ENCODE data around the gene DNAJB1. TPM values are rescaled to one million over a fixed set of nuclear protein-coding genes. Genes with fewer than 3 reads are reported as not detected.

The DNAJB1 gene
- total RNA-seq, 1 experiment from 2014 or later: 77.7 TPM

- no peak for DNase-seq
- Histone ChIP-seq H4K91ac (ENCODE audit: insufficient read length, low read depth, low read length) (no peak overlapping the region), H2BK15ac (ENCODE audit: low read depth, low read length) (no peak overlapping the region), H4K8ac (replicated peaks; ENCODE audit: insufficient read length, low read depth, low read length) (no peak overlapping the region), H3K14ac (ENCODE audit: insufficient read depth, low read length) (no peak overlapping the region), H3K56ac (ENCODE audit: insufficient read length, low read depth, low read length) (no peak overlapping the region), H4K20me1 (ENCODE audit: control insufficient read depth, insufficient read depth, insufficient read length) (no peaks in the 10 kb centered on the region), H3K4me2 (ENCODE audit: insufficient read depth, insufficient read length, low read length) (no peak overlapping the region), H3K79me1 (ENCODE audit: insufficient read depth, low read depth, low read length, poor library complexity, severe bottlenecking) (no peaks in the 10 kb centered on the region), H2BK20ac (ENCODE audit: low read depth, low read length, poor library complexity, severe bottlenecking) (no peak overlapping the region), H3K27me3 (ENCODE audit: insufficient read depth, low read length) (no peaks in the 10 kb centered on the region), H2BK120ac (ENCODE audit: low read depth, low read length, poor library complexity, severe bottlenecking) (no peak overlapping the region), H3K27ac (ENCODE audit: insufficient read length, low read depth, low read length) (no peak overlapping the region), H3K79me2 (ENCODE audit: insufficient read depth, low read length) (no peaks in the 10 kb centered on the region), H2BK5ac (ENCODE audit: insufficient read length, low read length) (no peak overlapping the region), H3K4me1 (ENCODE audit: insufficient read depth, low read length) (no peaks in the 10 kb centered on the region; the same call in 1 of the 2 replicates), H3K23me2 (ENCODE audit: insufficient read length, low read depth, low read length, poor library complexity, severe bottlenecking) (peaks cover 7% of the 10 kb centered on the region), H3K4ac (ENCODE audit: low read depth, low read length) (no peak overlapping the region), H3K9me3 (ENCODE audit: control insufficient read depth, low read depth, low read length) (no peaks in the 10 kb centered on the region), H3K23ac (ENCODE audit: insufficient read length, low read depth, low read length) (no peak overlapping the region), H2AFZ (ENCODE audit: low read length) (no peak overlapping the region), H2BK12ac (ENCODE audit: insufficient read length, low read depth, low read length) (no peak overlapping the region), H3T11ph (ENCODE audit: low read length) (no peak overlapping the region), H4K5ac (ENCODE audit: insufficient read length, low read depth, low read length) (no peak overlapping the region), H3K9ac (ENCODE audit: extremely low read depth, insufficient read length, low read length) (no peak overlapping the region), H3K18ac (ENCODE audit: insufficient read length, low read depth, low read length) (no peak overlapping the region), H2AK5ac (ENCODE audit: insufficient read length, low read length) (no peak overlapping the region)
- Mint-ChIP-seq H3K27me3 (ENCODE audit: low read depth) (peaks cover 2% of the 10 kb centered on the region; the same call in 1 of the 2 replicates), H3K9me3 (no peaks in the 10 kb centered on the region; a peak in 1 of 5 replicates), H3K27ac (no peak overlapping the region), H3K4me1 (peaks cover 20 to 36% of the 10 kb centered on the region in 2 experiments), H3K36me3 (ENCODE audit: insufficient read depth in 1 of 3, low read depth in 3 of 3) (peaks cover 6 to 31% (median 21%) of the 10 kb centered on the region in 3 experiments; a peak in 6 of 7 replicates), H3K4me3 (no peak overlapping the region; a peak in 1 of 5 replicates)
- no CpG with 5 or more reads among the region's 53 CpGs for WGBS (ENCODE audit: extremely low coverage, insufficient read length, low lambda C conversion rate)
- TF ChIP-seq CTCF (conservative IDR thresholded peaks at IDR 0.05): no peak
These were observed 44.1 kb downstream of the DNAJB1 start for GRCh38 chr19:14473978-14474578.

All from H9 (cell line).